Islet of Langerhans (tissue), 1 donor: ENCODE results near the gene ERRFI1.

Experiments used
- FAIRE-seq: peaks from one replicate; lab custom pipeline; 2011; peaks lifted over from hg19 to GRCh38; lab: Jason Lieb, UNC

ERRFI1 gene

DNA sequence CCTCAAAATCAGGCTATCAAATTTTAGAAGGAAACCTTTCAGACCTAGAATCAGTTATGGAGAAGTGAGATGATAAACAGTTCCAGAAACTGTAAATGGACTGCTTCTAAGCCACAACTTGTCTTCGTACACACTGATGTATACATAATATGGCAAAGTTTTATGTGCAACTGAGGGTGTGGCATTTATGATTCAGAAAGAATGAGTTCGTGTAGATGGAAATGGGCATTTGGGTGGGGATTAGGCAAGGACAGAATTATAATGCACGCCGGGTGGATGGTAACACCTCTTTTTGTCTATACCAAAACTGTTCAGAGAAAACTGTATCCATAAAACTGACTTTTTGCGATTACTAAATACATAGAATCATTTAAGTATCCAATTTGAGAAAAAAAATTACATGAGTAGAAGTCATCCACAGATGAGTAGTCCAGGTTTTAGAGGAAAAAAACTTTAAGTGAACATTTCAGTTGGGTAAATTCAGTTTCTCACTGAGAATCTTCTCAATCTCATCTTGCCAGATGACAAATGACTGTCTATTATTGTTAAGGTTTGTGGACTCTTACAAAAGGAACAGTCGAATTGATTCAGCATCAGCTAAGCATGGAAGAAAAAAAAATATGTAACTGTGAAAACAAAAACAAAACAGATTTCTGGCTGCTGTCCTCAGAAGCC lies 22.5 kb downstream of the ERRFI1 start:
- FAIRE-seq, result no peak

GRCh38 chr1:8002921-8003320 lies 23.2 kb downstream of the ERRFI1 start:
- FAIRE-seq, result no peak

DNA sequence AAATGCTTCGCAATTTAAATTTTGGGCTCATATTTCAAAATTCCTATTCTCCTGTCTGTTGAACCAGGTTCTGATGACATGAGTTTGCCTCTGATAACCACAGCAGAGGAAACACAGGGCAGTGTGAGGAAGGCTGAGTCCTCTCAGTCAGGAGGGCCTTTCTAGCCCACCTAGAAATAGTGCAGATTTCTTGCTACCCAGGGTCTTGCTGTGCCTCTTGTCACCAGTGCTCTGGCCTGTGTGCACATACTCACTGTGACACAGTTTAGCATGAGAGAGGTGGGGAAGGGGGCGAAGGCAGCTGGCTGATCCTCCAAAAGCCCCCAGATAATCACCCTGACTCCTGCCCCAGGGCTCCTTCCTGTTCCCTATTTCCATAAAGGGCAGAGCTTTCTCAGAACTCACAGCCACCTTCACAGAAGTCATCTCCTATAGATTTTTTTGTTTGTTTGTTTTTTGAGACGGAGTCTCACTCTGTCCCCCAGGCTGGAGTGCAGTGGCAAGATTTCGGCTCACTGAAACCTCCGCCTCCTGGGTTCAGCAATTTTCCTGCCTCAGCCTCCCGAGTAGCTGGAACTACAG lies 23.7 kb downstream of the ERRFI1 start:
- FAIRE-seq, result no peak

- FAIRE-seq, result no peak
Measured at GRCh38 chr1:7995437-7995836, 30.7 kb downstream of the ERRFI1 start.

GRCh38 chr1:7994827-7995226 lies 31.3 kb downstream of the ERRFI1 start:
- FAIRE-seq, result no peak

- FAIRE-seq, result no peak
Measured at GRCh38 chr1:7993593-7994479, 32.3 kb downstream of the ERRFI1 start.

DNA sequence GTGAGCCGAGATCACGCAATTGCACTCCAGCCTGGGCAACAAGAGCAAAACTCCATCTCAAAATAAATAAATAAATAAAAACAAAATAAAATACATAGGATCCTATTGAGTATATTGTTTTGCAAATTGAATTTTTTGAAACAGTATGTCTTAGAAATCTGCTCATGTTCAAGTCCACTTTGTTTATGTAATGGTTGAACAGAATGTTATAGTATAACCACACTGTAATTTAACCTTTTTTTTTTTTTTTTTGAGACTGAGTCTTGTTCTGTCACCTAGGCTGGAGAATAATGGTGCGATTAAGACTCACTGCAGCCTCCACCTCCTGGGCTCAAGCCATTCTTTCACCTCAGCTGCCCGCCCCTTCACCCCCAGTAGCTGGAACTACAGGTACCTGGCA lies 33.2 kb downstream of the ERRFI1 start:
- FAIRE-seq, result no peak

GRCh38 chr1:7991504-7992440 lies 34.3 kb downstream of the ERRFI1 start:
- no peak for FAIRE-seq

GRCh38 chr1:7989762-7990428 lies 36.2 kb downstream of the ERRFI1 start:
- FAIRE-seq, result no peak

- no peak for FAIRE-seq
Measured at GRCh38 chr1:7988576-7988975, 37.5 kb downstream of the ERRFI1 start.

DNA sequence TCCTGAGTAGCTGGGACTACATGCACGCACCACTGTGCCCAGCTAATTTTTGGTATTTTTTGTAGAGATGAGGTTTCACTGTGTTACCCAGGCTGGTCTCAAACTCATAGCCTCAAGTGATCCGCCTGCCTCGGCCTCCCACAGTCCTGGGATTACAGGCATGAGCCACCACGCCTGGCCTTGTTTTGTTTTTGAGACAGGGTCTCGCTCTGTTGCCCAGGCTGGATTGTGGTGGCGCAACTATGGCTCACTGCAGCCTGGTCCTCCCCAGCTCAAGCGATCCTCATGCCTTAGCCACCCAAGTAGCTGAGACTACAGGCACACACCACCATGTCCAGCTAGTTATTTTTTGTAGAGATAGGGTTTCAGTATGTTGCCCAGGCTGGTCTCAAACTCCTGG lies 38.6 kb downstream of the ERRFI1 start:
- no peak for FAIRE-seq

DNA sequence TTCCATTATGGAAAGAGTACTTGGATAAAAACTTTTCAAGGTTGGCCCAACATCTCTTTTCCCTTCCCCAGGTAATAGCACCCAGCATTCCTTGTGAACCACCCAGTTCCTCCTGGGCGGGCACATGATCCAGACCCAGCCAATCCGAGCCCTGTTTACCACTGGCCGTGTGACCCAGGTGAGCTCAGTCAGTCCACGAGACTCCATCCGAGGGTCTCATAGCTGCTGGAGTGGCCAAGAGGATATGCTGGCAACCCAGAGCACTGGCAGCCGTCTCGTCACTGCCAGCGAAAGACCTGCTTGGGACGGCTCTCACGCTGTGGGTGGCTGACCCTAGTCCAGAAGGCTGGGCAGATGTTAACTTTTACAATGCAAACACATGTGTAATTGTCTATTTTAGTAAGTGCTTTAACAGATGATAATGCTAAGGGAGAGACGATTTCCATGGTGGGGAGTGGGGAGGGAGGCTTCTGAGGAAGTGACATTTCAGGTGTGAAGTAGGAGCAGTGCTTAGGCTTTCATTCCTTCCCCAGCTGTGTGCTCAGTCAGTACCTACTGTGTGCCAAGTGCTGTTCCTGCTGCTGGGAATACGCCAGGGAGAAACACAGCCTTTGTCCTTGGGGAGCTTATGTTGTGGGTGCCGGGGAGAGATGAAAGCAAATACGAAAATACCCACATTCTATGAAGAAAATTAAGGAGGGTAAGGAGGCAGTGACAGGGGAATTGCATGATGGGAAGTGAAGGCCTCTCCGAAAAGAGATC lies 40.1 kb downstream of the ERRFI1 start:
- no peak for FAIRE-seq

- no peak for FAIRE-seq
Measured at GRCh38 chr1:7984811-7985210, 41.3 kb downstream of the ERRFI1 start.

DNA sequence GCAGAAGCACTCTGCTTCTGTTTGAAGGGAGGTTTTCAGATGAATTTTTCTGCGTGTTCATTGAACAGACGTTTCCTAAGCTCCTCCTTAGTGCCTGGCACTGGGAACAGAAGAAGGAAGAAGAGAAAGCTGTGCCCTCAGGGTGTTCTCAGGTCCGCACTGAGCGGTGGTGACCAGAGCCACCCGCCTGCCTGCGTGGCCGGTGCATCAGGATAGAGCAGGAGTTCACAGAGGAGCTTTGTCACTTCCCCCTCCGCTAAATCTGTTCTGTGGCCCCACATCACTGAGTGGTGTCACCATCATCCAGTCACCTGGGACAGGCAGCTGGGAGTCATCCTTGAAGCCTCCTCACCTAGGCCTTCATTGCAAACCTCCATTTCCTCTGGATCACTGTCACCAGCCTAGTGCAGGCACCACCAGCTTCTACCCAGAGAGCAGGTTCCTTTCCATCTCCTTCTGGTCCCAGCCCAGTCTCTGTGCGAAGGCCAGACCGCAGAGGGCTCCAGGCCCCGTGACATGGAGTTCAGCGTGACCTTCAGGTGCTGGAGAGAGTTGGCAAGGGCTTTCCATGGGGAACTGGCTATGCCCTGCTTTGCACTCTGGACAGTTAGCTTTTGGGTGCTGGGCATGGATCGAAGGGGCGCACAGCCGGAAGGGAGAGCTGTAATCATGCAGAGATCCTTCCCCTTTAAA lies 42.9 kb downstream of the ERRFI1 start:
- no peak for FAIRE-seq

DNA sequence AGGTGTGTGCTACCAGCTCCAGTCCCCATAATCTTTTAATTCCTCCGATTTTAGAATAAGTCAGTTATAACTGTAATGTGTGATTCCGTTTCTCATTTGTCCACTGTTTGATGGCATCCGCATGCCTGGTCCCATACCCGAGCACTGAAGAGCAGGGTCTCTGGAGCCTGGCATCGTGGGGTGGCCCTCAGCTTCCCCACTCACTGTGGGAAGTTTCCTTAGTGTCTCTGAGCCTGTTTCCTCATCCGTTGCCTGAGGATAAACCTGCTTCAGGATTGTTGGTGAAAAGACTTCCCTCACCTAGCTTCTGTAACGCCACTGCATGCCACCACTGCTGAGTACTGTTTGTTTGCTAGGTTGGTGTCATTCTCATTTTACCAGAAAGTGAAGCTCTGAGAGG lies 45.1 kb downstream of the ERRFI1 start:
- no peak for FAIRE-seq

GRCh38 chr1:7975212-7975865 lies 50.8 kb downstream of the ERRFI1 start:
- FAIRE-seq, result peak; percentile 33

GRCh38 chr1:7973086-7973485 lies 53.0 kb downstream of the ERRFI1 start:
- no peak for FAIRE-seq

DNA sequence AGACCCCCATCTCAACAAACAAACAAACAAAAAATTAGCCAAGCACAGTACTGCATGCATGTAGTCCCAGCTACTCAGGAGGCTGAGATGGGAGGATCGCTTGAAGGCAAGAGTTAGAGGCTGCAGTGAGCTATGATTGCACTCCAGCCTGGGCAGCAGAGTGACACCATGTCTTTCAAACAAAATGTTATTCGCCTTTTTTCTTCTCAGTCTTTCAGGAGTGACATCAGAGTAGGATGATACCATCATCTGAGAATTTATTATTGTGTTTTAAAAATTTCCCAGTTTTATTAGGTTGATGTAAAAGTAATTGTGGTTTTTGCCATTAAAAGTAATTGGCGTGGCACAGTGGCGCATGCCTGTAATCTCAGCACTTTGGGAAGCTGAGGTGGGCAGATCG lies 53.8 kb downstream of the ERRFI1 start:
- no peak for FAIRE-seq

DNA sequence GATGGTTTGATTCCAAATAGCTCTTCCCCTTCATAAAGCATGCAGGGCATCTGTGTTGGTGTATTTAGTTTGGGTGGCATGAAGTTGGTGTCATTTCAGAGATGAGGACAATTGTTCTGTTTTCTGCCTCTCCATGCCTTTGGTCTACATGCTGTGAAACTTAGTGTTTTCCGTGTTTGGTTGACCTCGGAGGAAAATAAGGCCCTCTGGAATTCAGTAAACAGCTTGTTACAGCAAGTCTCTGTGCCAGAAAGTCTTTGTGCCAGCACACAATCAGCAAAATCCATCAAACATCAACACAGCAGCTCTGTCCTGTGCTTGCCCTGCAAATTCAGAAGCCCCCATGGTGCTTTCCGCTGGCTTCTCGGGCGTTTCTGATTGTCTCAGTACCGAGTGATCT lies 55.1 kb downstream of the ERRFI1 start:
- FAIRE-seq, result no peak

DNA sequence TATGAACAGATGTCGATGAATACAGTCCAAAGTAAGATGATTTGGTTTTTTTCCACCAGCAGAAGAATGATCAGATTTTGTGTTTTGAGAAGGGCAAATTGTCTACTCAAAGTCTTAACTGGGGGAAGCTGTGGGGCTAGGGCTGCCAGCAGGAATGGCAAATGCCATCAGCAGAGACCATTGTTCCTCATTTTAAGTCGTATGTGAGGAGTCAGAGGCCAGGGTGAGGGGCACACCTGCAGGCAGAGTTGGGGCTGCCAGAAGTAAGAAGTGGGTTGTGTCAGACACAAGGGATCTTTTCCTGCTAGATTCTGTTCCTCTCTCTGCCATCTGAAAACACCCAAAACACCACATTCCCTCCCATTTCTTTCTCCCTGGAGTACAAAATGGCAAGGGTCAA lies 55.9 kb downstream of the ERRFI1 start:
- no peak for FAIRE-seq
